ENCODE data around the gene SLC17A9. TPM values are rescaled to one million over a fixed set of nuclear protein-coding genes. Genes with fewer than 3 reads are reported as not detected.
A peak's percentile ranks its signal among the peaks of the same experiment; 100 is the strongest.

SLC17A9 gene
- total and polyA plus RNA-seq, 3 experiments from 2014 or later: 1.0 to 26.8 (median 26.4) TPM

DNA sequence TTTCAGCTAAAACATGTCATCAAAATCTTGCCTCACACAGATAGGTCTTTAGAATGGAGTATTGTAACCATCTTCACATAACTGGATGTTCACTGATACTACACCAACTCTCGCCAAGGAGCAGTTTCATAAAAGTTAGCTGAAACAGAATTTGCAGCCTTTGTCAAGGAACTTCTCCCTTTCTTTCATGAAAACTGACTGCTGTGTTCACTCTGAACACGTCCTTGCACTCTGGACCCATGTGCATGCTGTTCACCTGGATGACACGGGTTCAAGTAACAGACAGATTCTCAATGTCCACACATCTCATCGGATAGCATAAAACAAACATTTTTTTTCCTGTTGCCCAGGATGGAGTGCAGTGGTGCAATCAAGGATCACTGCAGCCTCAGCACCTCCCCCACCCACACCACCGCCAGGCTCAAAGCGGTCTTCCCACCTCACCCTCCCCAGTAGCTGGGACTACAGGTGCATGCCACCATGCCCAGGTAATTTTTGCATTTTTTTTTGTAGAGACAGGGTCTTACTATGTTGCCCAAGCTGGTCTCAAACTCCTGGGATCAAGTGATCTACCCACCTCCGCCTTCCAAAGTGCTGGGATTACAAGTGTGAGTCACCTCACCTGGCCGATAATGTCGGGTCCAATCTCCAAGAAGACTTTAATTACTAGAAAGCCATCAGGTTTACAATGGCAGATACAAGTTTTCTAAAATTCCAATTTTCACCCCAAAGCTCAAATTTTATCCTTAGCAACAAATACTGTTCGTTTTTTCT lies 35.6 kb upstream of the SLC17A9 start:
- Histone ChIP-seq H3K4me3 (ENCODE audit: low read length) (no peak overlapping the region), H3K4me1 (ENCODE audit: insufficient read depth, low read length) (peaks cover 84% of the 10 kb centered on the region), H3K27ac (ENCODE audit: low read depth, low read length) (no peak overlapping the region), H3K9me3 (ENCODE audit: low read length) (no peaks in the 10 kb centered on the region), H3K27me3 (ENCODE audit: insufficient read depth, low read length, poor library complexity, severe bottlenecking) (no peaks in the 10 kb centered on the region), H3K36me3 (ENCODE audit: insufficient read depth, low read length) (peaks cover 12% of the 10 kb centered on the region)
- H3K27ac Mint-ChIP-seq: peak overlapping the region; percentile 78 to 94 (median 85)
- H3K4me1 Mint-ChIP-seq: peaks cover 71 to 91% (median 90%) of the 10 kb centered on the region in 3 donors
- H3K4me3 Mint-ChIP-seq: peak overlapping the region; percentile 25 to 87 (median 85)
- DNase-seq: no peak
- CTCF ChIA-PET: interaction anchor here (0.8 to 8.2 kb wide), 5 partner anchors 8 to 19 kb away, joined by 3 to 62 read pairs (median 4); no protein-coding TSS in a partner anchor
- H3K9me3 Mint-ChIP-seq: no peaks in the 10 kb centered on the region
- peaks cover 0 to 2% of the 10 kb centered on the region in 2 donors for H3K27me3 Mint-ChIP-seq
- POLR2A ChIA-PET: interaction anchor here (0.9 to 2.3 kb wide), 2 partner anchors 9 to 13 kb away, joined by 4 to 8 read pairs; partner anchors contain the start of gene DIDO1
- H3K36me3 Mint-ChIP-seq: peaks cover 0 to 34% (median 1%) of the 10 kb centered on the region in 3 donors

DNA sequence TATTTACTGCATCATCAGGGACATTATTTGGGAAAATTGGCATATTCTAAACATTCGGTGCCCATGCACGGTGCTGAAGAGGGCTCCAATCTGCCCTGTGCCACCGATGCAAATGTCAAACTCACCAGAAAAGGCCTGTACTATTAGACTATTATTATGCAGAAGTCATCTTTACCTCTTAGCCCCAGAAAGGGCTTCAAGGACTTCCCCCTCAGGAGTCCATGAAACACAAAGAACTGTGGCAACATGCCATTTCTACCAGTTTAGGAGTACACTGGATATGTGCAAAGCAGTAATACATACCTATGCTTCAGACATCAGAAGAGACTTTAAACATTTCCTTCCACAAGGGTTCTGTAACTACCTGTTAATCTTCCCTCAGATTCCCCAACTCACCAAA lies 34.8 kb upstream of the SLC17A9 start:
- Histone ChIP-seq H3K9me3 (ENCODE audit: low read length) (no peaks in the 10 kb centered on the region), H3K4me1 (ENCODE audit: insufficient read depth, low read length) (peaks cover 92% of the 10 kb centered on the region), H3K27ac (ENCODE audit: low read depth, low read length) (no peak overlapping the region), H3K36me3 (ENCODE audit: insufficient read depth, low read length) (peaks cover 7% of the 10 kb centered on the region), H3K4me3 (ENCODE audit: low read length) (peak overlapping the region; percentile 10), H3K27me3 (ENCODE audit: insufficient read depth, low read length, poor library complexity, severe bottlenecking) (no peaks in the 10 kb centered on the region)
- peaks cover 79 to 95% (median 95%) of the 10 kb centered on the region in 3 donors for H3K4me1 Mint-ChIP-seq
- peak overlapping the region; percentile 83 to 87 (median 85) for H3K4me3 Mint-ChIP-seq
- no peaks in the 10 kb centered on the region for H3K9me3 Mint-ChIP-seq
- no peak for DNase-seq
- H3K27ac Mint-ChIP-seq: peak overlapping the region; percentile 82 to 94 (median 90)
- H3K36me3 Mint-ChIP-seq: peaks cover 0 to 31% (median 3%) of the 10 kb centered on the region in 3 donors
- peaks cover 0 to 2% of the 10 kb centered on the region in 2 donors for H3K27me3 Mint-ChIP-seq
- CTCF ChIA-PET: interaction anchor here (0.9 to 8.2 kb wide), 5 partner anchors 9 to 37 kb away, joined by 4 to 62 read pairs (median 7); partner anchors contain the start of gene GID8
- POLR2A ChIA-PET: interaction anchor here (0.5 to 2.3 kb wide), 9 partner anchors 8 to 1252 kb away, joined by 3 to 8 read pairs (median 4); partner anchors contain the start of genes DIDO1 and GID8

- ChIA-PET CTCF (interaction anchor here (0.9 to 8.2 kb wide), 7 partner anchors 9 to 91 kb away, joined by 3 to 62 read pairs (median 6); partner anchors contain the start of gene GID8), POLR2A (interaction anchor here (0.5 to 1.5 kb wide), 8 partner anchors 9 to 1252 kb away, joined by 3 to 6 read pairs (median 3); partner anchors contain the start of gene GID8)
- H3K27ac ChIP-seq (ENCODE audit: low read depth, low read length): no peak overlapping the region
- peaks cover 5% of the 10 kb centered on the region for H3K36me3 ChIP-seq (ENCODE audit: insufficient read depth, low read length)
- H3K4me3 ChIP-seq (ENCODE audit: low read length): peak overlapping the region; percentile 10
- H3K4me1 ChIP-seq (ENCODE audit: insufficient read depth, low read length): peaks cover 94% of the 10 kb centered on the region
- Mint-ChIP-seq H3K9me3 (no peaks in the 10 kb centered on the region), H3K4me3 (peak overlapping the region; percentile 83 to 87 (median 85)), H3K27ac (peak overlapping the region; percentile 82 to 95 (median 92)), H3K27me3 (peaks cover 0 to 2% of the 10 kb centered on the region in 2 donors), H3K36me3 (peaks cover 0 to 28% (median 3%) of the 10 kb centered on the region in 3 donors), H3K4me1 (peaks cover 80 to 95% (median 95%) of the 10 kb centered on the region in 3 donors)
- H3K27me3 ChIP-seq (ENCODE audit: insufficient read depth, low read length, poor library complexity, severe bottlenecking): no peaks in the 10 kb centered on the region
- DNase-seq: peak in 1 of 5 donors; percentile 67
- H3K9me3 ChIP-seq (ENCODE audit: low read length): no peaks in the 10 kb centered on the region
Observed at GRCh38 chr20:62918147-62918546, 34.4 kb upstream of the SLC17A9 start.

DNA sequence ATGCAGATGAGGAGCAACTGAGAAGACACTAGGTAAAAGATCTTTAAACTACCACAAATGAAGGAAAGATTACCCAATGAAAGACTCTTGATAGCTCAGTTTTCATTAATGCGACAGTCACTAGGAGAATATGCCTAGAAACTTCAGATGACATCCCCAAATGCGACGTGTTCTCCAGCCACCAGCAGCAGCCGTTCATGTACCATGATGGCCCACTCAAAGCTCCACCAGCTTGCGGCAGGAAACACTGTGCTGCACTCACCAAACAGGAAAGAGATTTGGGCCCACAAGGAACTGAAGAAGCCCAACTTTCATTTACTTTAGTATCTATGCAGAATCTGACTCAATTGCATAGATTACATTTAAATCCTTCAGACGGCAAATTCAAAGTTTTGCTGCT lies 33.7 kb upstream of the SLC17A9 start:
- Histone ChIP-seq H3K27ac (ENCODE audit: low read depth, low read length) (no peak overlapping the region), H3K36me3 (ENCODE audit: insufficient read depth, low read length) (no peaks in the 10 kb centered on the region), H3K27me3 (ENCODE audit: insufficient read depth, low read length, poor library complexity, severe bottlenecking) (no peaks in the 10 kb centered on the region), H3K9me3 (ENCODE audit: low read length) (no peaks in the 10 kb centered on the region), H3K4me1 (ENCODE audit: insufficient read depth, low read length) (peaks cover 94% of the 10 kb centered on the region), H3K4me3 (ENCODE audit: low read length) (peak overlapping the region; percentile 41)
- Mint-ChIP-seq H3K4me1 (peaks cover 82 to 97% (median 95%) of the 10 kb centered on the region in 3 donors), H3K9me3 (no peaks in the 10 kb centered on the region), H3K27me3 (peaks cover 0 to 2% of the 10 kb centered on the region in 2 donors), H3K4me3 (peak overlapping the region; percentile 83 to 87 (median 85)), H3K27ac (peak overlapping the region; percentile 48 to 95 (median 92)), H3K36me3 (peaks cover 0 to 22% (median 3%) of the 10 kb centered on the region in 3 donors)
- CTCF ChIA-PET: interaction anchor here (0.9 to 8.2 kb wide), 7 partner anchors 10 to 90 kb away, joined by 3 to 62 read pairs (median 6); partner anchors contain the start of gene GID8
- peak; percentile 37 to 69 (median 52) for DNase-seq
- POLR2A ChIA-PET: interaction anchor here (0.8 to 1.5 kb wide), 4 partner anchors 9 to 36 kb away, joined by 3 to 4 read pairs (median 3); partner anchors contain the start of gene GID8

GRCh38 chr20:62920039-62920645 lies 32.4 kb upstream of the SLC17A9 start:
- Mint-ChIP-seq H3K36me3 (peaks cover 0 to 15% (median 3%) of the 10 kb centered on the region in 3 donors), H3K27ac (peak overlapping the region; percentile 82 to 95 (median 92)), H3K9me3 (no peaks in the 10 kb centered on the region), H3K4me1 (peaks cover 83 to 97% (median 95%) of the 10 kb centered on the region in 3 donors), H3K27me3 (peaks cover 0 to 2% of the 10 kb centered on the region in 2 donors), H3K4me3 (peak overlapping the region; percentile 68 to 87 (median 85))
- H3K4me3 ChIP-seq (ENCODE audit: low read length): no peak overlapping the region
- POLR2A ChIA-PET: interaction anchor here (0.7 kb wide), 1 partner anchor 105 kb away, joined by 3 read pairs; no protein-coding TSS in a partner anchor
- DNase-seq: no peak
- H3K4me1 ChIP-seq (ENCODE audit: insufficient read depth, low read length): peaks cover 96% of the 10 kb centered on the region
- H3K9me3 ChIP-seq (ENCODE audit: low read length): no peaks in the 10 kb centered on the region
- no peaks in the 10 kb centered on the region for H3K27me3 ChIP-seq (ENCODE audit: insufficient read depth, low read length, poor library complexity, severe bottlenecking)
- no peak overlapping the region for H3K27ac ChIP-seq (ENCODE audit: low read depth, low read length)
- no peaks in the 10 kb centered on the region for H3K36me3 ChIP-seq (ENCODE audit: insufficient read depth, low read length)
- CTCF ChIA-PET: interaction anchor here (0.9 to 8.2 kb wide), 5 partner anchors 9 to 34 kb away, joined by 3 to 62 read pairs (median 4); no protein-coding TSS in a partner anchor

- H3K27me3 Mint-ChIP-seq: peaks cover 0 to 3% of the 10 kb centered on the region in 2 donors
Observed at GRCh38 chr20:62921119-62921687, 31.3 kb upstream of the SLC17A9 start.

DNA sequence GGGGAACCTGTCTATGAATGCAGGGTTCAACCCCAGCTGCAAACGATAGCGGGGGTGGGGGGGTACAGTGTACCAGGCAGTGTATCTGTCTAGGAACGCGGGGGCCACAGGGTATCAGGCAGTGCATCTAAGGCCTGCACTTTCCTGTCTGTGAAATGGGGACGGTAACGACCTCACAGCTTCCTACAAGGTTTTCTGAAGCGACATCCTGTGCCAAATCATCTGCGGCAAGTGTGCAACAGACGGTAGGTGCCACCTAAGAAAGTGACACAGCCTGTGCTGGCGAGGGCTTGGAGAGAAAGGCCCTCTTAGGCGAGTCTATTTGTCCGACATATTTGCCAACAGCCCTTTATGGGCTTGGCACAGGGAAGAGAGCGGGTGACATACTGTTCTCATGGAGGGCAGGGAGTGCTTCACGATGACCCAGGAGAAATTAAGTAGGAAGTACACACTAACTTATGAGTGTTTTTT lies 30.0 kb upstream of the SLC17A9 start:
- no peaks in the 10 kb centered on the region for H3K36me3 ChIP-seq (ENCODE audit: insufficient read depth, low read length)
- peak overlapping the region; percentile 14 for H3K27ac ChIP-seq (ENCODE audit: low read depth, low read length)
- ChIA-PET POLR2A (interaction anchor here (1.0 kb wide), 1 partner anchor 17 kb away, joined by 8 read pairs; no protein-coding TSS in a partner anchor), CTCF (interaction anchor here (1.4 to 1.6 kb wide), 2 partner anchors 14 to 20 kb away, joined by 3 to 5 read pairs; no protein-coding TSS in a partner anchor)
- H3K27ac Mint-ChIP-seq: peak overlapping the region; percentile 47 to 99 (median 98)
- peaks cover 0 to 16% (median 3%) of the 10 kb centered on the region in 3 donors for H3K36me3 Mint-ChIP-seq
- peaks cover 83% of the 10 kb centered on the region for H3K4me1 ChIP-seq (ENCODE audit: insufficient read depth, low read length)
- peaks cover 0 to 3% of the 10 kb centered on the region in 2 donors for H3K27me3 Mint-ChIP-seq
- H3K4me3 ChIP-seq (ENCODE audit: low read length): no peak overlapping the region
- peak in 4 of 5 donors; percentile 46 to 68 (median 55) for DNase-seq
- H3K4me3 Mint-ChIP-seq: peak overlapping the region; percentile 82 to 98 (median 91)
- no peaks in the 10 kb centered on the region for H3K9me3 Mint-ChIP-seq
- H3K9me3 ChIP-seq (ENCODE audit: low read length): no peaks in the 10 kb centered on the region
- peaks cover 75 to 88% (median 87%) of the 10 kb centered on the region in 3 donors for H3K4me1 Mint-ChIP-seq
- H3K27me3 ChIP-seq (ENCODE audit: insufficient read depth, low read length, poor library complexity, severe bottlenecking): no peaks in the 10 kb centered on the region

More at GRCh38 chr20:62921119-62921687, 31.3 kb upstream of the SLC17A9 start:
- ChIA-PET POLR2A (interaction anchor here (1.0 kb wide), 1 partner anchor 21 kb away, joined by 3 read pairs; no protein-coding TSS in a partner anchor), CTCF (interaction anchor here (0.8 to 8.2 kb wide), 9 partner anchors 8 to 56 kb away, joined by 3 to 62 read pairs (median 3); no protein-coding TSS in a partner anchor)
- Histone ChIP-seq H3K36me3 (ENCODE audit: insufficient read depth, low read length) (no peaks in the 10 kb centered on the region), H3K27me3 (ENCODE audit: insufficient read depth, low read length, poor library complexity, severe bottlenecking) (no peaks in the 10 kb centered on the region), H3K9me3 (ENCODE audit: low read length) (no peaks in the 10 kb centered on the region), H3K4me3 (ENCODE audit: low read length) (no peak overlapping the region), H3K4me1 (ENCODE audit: insufficient read depth, low read length) (peaks cover 85% of the 10 kb centered on the region), H3K27ac (ENCODE audit: low read depth, low read length) (no peak overlapping the region)
- Mint-ChIP-seq H3K36me3 (peaks cover 0 to 21% (median 3%) of the 10 kb centered on the region in 3 donors), H3K4me1 (peaks cover 76 to 90% (median 89%) of the 10 kb centered on the region in 3 donors), H3K9me3 (no peaks in the 10 kb centered on the region), H3K4me3 (peak overlapping the region; percentile 73 to 90 (median 82)), H3K27ac (peak overlapping the region; percentile 85 to 95 (median 93))
- DNase-seq: peak; percentile 58 to 74 (median 63)
